IPS-18c (cell line): Measurements from ENCODE around the gene SLC25A51.

Experiments used
- H3K4me3 ChIP-seq: 2 replicates; pipeline ENCODE4 v1.7.0; 2013; ENCODE audit warnings: low read depth, mild to moderate bottlenecking, low read length, moderate library complexity; ENCODE audit not compliant: insufficient read depth
- H3K9me3 ChIP-seq: one replicate; pipeline ENCODE4 v1.6.1; 2013; ENCODE audit warnings: mild to moderate bottlenecking, low read length, moderate library complexity; ENCODE audit not compliant: control insufficient read depth, insufficient read depth

SLC25A51 gene

DNA sequence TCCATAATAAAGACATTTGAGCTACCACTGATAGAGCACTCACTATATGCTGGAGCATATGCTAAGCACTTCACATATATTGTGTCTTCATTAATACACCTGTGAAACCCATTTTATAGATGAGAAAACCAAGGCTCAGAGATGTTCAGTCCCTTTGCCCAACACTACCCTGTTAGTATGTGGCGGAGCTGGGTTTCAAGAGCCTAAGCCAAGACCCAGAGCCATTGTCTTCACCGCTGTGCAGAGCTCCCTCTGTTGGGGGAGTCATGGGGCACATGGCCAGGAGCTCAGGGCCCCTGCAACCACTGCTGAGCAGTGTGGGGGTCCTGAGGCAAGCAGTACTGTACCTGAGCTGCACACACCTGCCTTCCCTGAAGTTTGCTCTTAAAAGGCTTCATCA is 37.3 kb upstream of the SLC25A51 start:
- no peaks in the 10 kb centered on the region for H3K9me3 ChIP-seq
- no peak overlapping the region for H3K4me3 ChIP-seq

DNA sequence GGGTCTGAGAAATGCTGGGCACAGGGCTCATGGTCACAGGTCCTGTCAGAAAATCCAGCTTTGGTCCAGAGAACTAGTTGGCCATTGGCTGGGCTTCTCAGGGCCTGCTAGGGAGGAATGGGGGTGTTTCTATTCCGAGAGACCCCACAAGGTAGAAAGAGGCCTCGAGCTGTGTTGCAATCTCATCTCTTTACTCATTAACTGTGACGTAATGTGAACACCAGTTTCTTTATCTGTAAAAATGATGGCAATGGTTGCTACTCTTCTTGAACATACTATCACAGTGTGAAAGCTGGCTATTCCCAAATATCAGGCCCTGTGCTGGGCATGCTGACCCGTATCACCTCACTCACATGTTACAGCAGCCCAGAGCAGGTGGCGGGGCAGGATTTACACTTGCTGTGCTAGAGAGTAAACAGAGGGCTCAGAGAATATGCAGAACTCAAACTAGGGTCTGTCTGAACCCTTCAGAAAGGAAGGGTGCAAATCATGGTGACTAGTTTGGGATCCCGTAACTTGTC is 35.7 kb upstream of the SLC25A51 start:
- Histone ChIP-seq H3K9me3 (no peaks in the 10 kb centered on the region), H3K4me3 (no peak overlapping the region)

DNA sequence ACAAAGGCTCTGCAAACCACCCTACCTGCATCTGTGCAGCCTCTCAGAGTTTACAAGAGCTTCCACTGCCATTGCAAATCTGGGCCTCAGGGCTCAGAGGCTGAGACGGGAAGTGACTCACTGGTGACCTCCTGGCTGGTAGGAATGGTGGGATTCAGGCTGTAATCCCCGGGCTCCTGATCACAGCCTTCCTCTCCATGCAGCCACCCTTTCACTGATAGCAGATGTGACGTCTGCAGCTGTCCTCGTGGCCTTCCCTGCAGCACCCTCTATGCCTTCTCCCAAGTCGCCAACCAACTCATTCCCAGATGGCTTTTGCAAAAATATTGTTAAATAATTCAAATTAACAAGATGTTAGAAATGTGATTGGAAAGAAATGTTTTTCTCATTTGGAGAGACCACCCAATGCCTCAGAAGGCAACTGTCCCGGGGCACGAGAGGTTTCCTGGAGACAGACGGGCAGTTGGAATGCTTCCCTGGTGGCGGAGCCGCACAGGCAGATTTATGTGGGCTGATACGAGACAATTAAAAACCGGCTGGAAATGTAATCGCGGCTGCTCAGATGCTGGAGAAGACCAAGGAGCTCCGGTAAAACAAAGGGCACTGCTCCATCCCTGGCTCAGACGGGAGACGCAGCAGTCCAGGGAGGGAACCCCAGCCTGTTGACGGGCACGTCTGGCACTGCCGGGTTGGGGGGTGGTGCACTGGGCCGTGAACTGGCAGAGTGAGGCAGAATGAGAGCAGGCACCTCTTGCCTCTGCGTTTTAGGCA is 34.4 kb upstream of the SLC25A51 start:
- Histone ChIP-seq H3K9me3 (no peaks in the 10 kb centered on the region), H3K4me3 (no peak overlapping the region)

DNA sequence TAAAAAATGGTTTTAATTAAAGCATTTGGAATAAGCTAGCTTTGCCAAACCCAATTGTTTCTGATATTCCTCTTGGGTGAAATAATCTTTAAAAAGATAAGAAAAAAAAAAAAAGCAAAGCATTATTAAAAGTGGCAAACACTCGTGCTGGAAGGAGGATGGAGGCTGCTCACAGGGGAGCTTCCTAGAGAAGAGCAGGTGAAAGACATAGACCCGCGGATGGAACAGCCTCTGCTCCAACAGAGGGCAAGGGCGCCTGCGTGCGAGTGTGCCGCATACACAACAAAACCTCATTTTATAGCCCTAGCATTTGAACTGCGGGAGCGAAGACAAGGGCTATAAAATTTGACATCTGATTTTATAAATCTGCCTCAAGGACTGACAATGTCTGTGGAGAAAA is 33.4 kb upstream of the SLC25A51 start:
- H3K9me3 ChIP-seq, result no peaks in the 10 kb centered on the region
- H3K4me3 ChIP-seq, result no peak overlapping the region

DNA sequence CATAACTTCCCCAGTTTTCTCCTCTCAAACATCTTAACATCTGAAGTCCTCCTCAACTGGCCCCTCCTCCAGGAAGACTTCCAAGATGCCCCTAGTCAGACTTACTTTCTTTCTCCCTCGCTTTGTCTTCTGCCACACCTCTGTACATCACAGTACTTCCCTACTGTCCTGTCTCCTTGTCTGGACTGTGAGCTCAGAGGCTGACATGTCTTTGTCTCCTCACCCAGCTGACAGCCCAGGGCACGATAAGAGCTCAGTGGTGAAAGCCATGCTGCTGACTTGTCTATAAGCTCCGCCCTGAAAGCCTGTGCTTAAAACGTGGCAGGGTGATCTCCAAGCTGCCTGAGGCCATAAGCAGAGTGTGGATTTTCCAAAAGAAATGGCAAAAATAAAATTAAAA is 33.0 kb upstream of the SLC25A51 start:
- Histone ChIP-seq H3K9me3 (no peaks in the 10 kb centered on the region), H3K4me3 (no peak overlapping the region)

DNA sequence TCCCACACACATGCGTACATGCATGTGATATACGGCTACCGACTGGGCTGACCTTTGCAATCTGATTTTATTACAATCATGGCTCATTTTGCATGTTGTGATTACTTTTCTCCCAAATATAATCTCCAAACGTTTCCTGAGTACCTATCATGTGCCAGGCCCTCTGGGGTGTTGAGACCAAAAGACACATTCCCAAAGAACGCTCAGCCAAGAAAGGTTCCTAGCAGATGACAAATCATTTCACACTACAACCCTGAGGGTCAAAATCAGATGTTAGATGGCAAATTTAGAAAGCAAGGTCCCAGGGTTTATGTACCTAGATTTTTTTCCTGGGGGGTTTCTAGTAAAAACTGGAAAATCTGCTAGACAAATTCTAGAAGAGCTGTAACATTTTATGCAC is 32.4 kb upstream of the SLC25A51 start:
- H3K9me3 ChIP-seq, result no peaks in the 10 kb centered on the region
- H3K4me3 ChIP-seq, result no peak overlapping the region

DNA sequence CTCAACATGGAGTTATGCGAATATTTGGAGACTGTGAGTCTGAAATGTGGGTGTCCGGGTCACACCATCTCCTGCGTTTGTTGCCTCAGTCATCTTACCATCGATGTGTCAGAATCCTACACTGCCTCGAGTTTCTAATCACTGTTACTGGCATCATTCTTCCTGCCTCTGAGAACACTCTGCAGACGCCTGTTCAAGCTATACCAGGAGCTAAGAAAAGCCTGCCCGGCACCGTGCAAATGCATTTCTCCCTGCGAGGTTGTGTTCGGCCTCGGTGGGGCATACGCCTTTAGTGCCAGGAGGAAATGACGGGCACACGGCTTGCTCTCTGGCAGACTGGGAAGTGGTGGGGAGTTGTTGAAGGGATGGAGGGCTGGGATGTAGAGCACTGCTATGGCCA is 31.2 kb upstream of the SLC25A51 start:
- Histone ChIP-seq H3K4me3 (no peak overlapping the region), H3K9me3 (no peaks in the 10 kb centered on the region)

DNA sequence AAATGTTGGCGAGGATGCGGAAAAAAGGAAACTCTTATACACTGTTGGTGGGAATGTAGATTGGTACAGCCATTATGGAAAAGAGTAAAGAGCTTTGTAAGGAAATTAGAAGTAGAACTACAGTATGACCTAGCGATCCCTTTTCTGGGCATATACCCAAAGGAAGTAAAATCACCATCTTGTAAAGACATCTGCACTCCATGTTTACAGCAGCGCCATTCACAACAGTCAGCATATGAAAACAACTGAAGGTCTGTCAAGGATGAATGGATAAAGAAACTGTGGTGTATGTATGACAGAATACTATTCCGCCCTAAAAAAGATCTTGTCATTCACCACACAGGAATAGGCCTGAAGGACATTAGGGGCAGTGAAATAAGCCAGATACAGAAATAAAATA is 27.7 kb upstream of the SLC25A51 start:
- Histone ChIP-seq H3K4me3 (no peak overlapping the region), H3K9me3 (no peaks in the 10 kb centered on the region)

DNA sequence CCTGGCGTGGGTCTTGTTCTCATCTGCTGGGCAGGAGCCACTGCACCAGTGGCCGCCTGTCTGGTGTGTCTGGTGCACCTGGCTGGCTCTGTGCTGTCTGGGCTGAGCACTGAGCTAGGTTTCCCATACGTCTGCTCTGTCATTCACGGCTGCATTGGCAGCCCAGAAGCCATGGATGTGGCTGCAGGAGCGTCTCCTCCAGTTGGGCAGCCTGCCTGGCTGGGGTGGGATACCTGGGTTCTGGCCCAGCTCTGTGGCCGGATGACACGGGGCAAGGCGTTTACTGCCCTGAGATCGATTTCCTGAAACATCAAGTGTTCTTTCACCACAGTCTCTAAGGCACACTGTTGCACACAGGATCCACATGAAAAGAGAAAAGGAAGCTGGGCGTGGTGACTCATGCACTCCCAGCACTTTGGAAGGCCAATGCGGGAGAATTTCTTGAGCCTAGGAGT is 25.5 kb upstream of the SLC25A51 start:
- H3K9me3 ChIP-seq, result no peaks in the 10 kb centered on the region
- H3K4me3 ChIP-seq, result no peak overlapping the region

DNA sequence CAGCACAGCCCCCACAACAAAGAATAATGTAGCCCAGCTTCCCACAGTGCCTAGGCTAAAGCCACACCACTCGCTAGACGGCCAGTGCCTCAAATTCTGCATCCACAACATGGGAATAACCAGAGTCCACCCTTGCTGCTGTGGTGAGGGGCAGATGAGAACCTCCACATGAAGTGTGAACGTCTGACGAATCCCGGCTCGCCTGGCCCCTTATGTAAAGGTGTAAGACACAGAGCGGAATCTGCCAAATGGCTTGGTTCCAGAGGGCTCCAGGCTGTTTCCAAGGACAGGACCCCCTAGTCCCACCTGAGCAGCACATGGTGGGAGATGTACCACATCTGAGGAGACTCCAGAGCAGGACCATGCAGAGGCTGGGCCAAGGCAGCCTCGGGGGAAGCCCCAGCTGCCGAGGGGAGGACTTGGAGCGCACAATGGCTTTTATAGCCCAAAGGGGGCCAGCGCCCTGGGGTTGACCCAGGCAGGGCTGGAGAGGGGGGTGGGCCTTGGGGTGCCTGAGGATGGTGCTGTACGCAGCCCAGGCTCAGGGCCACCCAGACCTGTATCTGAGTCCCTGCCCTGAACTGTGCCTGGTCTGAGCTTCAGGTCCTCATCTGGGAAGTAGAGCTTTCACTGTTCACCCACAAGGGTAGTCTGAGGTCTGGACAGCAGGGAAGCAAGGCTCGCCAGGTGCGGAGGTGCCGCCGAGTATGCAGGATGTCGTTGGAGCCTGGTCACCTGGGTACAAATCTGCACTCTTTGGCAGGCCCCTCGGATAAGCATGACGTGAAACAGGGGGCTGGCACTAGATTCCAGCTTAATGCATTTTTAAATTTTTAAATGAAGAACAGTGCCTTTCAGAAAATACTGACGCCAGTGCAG is 24.9 kb upstream of the SLC25A51 start:
- Histone ChIP-seq H3K9me3 (no peaks in the 10 kb centered on the region), H3K4me3 (no peak overlapping the region)

DNA sequence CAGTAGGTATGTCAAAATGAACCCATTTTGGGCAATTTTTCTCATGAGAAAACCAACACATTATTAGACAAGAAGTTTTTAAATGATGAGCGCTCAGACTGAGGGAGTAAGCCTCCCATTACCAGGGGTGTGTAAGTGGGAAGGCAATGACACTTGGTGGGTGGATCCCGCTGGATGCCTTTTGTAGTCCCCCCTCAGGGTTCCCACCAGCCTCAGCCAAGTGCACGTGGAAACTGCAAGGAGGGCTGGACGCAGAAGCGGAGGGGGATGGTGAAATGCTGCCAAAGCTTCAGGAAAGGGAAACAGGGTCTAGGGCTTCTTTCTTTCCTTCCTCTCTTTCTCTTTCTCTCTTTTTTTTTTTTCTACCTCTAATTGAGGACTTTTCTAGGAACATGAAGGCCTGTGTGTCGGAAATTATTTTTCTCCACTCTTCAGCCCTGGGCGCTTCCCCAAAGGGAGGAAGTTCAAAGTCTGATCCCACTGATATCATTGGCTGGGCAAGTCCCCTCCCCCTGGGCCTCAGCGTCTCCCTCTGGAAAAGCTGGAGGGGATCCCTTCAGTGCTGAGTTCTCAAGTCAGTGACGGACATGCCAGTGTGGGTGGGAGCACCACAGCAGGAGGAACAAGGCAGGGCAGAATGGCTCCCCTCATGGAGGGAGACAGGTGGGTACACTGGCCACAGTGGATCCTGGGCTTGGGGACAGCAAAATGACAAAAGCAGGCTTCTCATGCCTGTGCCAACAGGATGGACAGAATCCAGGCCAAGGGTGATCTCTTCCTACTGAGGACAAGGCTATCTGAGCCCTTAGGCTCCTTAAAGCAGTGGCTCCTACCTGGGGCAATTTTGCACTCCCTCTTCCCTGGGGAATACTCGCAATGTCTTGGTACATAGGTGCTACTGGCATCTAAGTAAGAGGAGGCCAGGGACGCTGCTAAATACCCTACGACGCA is 23.9 kb upstream of the SLC25A51 start:
- H3K9me3 ChIP-seq, result no peaks in the 10 kb centered on the region
- H3K4me3 ChIP-seq, result no peak overlapping the region

DNA sequence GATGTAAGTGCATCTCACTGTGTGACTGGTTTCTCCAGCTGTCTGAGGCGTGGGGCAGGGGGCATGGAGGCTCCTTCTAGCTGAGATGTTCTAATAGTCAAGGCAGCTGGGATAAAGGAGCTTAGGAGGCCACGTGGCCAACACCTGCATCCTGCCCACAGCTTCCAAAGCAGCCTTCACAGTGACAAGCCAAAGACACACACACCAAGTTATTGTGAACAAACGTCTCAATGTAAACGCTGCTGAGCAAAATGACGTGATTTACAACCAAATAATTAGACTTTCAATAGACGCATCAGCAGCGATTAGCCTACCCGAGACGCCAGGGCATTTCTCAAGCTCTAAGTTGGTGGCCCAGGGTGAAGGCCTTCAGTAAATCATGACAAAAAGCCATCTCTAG is 23.2 kb upstream of the SLC25A51 start:
- no peaks in the 10 kb centered on the region for H3K9me3 ChIP-seq
- H3K4me3 ChIP-seq, result no peak overlapping the region

DNA sequence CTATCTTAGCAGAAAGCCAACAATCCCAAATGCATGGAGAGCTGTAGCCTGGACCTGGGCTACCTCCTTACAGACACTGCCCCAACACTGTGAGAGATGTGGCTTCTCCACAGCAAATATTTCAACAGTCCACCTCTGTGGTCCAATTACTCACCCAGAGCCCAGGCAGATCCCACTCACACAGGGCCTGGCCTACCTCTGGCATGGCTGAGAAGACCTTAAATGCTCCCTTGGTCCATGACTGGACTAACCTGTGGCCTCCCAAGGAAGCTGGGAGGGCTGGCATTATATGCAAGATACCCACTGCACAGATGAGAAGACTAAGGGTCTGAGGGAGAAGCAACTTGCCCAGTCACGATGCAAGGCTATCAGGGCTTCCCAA is 22.8 kb upstream of the SLC25A51 start:
- Histone ChIP-seq H3K9me3 (no peaks in the 10 kb centered on the region), H3K4me3 (no peak overlapping the region)

DNA sequence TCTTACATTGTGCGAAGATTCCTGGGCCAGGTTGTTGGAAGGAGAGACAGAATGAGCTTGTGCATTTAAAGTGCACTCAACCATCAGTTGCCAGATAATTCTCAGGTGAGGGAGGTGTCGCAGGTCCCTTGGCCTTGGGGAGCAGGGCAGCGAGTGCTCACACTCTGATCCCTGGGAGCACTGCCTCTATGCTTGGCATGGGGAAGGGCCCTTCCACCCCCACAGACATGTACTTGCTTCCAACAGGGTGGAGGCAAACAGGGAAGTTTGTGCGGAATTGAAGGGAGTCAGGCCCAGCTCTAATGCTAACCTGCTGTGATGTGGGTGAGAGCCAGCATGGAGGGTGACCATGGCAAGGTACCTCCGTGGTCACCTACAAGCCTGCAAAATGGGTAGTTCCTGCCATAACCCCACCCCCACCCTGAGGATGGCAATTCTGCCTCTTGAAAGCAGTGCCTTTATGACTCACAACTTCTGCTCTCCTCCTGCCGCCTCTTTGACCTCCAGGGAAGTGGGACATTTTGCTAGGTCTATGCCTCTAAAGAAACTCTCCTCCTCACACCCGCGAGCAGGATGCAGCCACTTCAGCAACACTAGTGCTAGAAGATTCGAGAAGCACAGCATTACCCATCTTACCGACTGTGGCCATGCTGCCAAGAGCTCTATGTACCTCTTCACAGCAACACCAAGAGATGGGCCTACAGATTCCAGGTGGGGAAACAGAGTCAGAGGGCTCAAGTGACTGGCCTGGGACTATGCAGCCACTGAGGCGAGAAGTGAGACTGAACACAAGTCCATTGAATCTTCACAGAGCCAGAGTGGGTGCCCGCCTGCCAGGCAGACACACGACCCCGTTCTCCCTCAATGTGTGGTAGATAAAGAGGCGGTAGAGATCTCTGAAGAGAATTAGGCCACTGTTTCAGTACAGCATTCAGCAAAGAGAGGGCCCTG is 22.1 kb upstream of the SLC25A51 start:
- no peak overlapping the region for H3K4me3 ChIP-seq

DNA sequence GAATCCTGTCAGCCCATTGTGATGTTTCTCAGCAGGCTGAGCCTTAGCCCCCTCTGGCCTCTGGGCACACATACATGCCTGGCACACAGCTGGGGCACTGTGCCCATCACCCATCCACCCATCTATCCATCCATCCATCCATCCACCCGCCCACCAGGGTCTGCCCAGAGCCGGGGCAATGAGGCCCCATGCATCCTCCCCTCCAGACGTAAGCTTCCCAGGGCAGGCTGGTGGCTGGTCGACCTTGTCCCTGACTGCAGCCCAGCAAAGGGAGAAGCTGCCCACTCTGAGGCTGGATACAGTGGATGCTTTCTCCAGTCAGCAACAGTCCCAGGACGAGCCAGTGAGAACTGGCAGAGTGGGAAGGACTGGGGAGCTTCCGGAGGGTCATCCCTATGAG is 21.1 kb upstream of the SLC25A51 start:
- no peak overlapping the region for H3K4me3 ChIP-seq
- no peaks in the 10 kb centered on the region for H3K9me3 ChIP-seq

More for the DNA sequence above, 22.1 kb upstream of the SLC25A51 start:
- no peaks in the 10 kb centered on the region for H3K9me3 ChIP-seq

DNA sequence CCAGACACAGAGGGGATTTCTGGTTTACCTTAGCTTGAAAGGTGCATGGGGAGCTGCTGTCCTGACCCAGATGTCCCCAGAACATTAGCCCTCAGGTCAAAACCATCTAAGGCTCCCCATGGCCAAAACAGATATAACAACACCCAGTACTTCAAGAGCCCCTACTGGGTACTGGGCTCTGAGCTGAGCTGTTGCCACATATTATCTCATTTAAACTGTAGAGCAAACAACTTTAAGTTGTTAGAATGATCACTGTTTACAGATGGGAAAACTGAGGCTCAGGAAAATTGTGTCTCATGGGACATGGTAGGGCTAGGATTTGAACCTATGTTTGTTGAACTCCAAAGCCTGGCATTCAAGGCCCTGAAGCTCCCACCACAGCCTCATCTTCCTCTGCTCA is 20.6 kb upstream of the SLC25A51 start:
- Histone ChIP-seq H3K9me3 (no peaks in the 10 kb centered on the region), H3K4me3 (no peak overlapping the region)
